ENCODE data around the gene EPB41. TPM values are rescaled to one million over a fixed set of nuclear protein-coding genes. Genes with fewer than 3 reads are reported as not detected.

The EPB41 gene
- total and polyA plus RNA-seq, 9 donors, result 11.2 to 56.4 (median 29.9) TPM

DNA sequence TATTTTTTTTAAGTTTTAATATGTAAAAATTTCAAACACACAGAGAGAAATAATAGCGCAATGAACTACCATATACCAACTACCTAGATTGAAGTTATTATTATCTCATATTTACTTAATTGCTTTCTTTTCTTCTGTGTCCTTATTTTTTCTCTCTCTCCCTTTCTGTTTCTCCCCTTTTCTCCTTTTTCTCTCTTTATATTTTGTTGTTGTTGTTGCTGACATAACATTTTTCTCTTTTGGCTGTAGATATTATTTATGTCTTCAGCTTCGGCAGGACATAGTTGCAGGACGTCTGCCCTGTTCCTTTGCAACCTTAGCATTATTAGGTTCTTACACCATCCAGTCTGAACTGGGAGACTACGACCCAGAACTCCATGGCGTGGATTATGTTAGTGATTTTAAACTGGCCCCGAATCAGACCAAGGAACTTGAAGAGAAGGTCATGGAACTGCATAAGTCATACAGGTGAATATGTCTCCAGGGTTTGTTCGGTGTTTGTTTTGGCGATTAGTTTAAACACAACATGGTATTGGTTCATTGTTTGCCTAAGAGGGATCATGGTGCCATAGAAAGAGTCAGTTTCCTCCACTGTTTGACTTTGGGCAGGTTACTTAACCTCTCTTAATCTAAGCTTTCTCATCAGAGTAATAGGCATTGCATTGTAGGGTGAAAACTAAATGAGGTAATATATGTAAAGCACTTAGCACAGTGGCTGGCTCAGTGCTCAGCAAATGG, 103.8 kb downstream of the EPB41 start:
- no peaks in the 10 kb centered on the region for H3K9me3 ChIP-seq
- 83 to 86% (median 85%) methylated on average over 8 of the region's 8 CpGs for WGBS, 3 donors
- no peaks in the 10 kb centered on the region for H3K4me1 ChIP-seq (ENCODE audit: insufficient read depth)
- no peaks in the 10 kb centered on the region for H3K36me3 ChIP-seq
- no peaks in the 10 kb centered on the region for H3K27me3 ChIP-seq
- H3K27ac ChIP-seq, result no peak overlapping the region
- intact Hi-C loops (cut with DNase I), result no loop called here
- no peak overlapping the region for H3K4me3 ChIP-seq
- no peak for DNase-seq
- TF ChIP-seq EP300 (IDR thresholded peaks at IDR 0.05) (no peak), POLR2A (IDR thresholded peaks at IDR 0.05) (no peak)
- TF ChIP-seq, protein P1, sequence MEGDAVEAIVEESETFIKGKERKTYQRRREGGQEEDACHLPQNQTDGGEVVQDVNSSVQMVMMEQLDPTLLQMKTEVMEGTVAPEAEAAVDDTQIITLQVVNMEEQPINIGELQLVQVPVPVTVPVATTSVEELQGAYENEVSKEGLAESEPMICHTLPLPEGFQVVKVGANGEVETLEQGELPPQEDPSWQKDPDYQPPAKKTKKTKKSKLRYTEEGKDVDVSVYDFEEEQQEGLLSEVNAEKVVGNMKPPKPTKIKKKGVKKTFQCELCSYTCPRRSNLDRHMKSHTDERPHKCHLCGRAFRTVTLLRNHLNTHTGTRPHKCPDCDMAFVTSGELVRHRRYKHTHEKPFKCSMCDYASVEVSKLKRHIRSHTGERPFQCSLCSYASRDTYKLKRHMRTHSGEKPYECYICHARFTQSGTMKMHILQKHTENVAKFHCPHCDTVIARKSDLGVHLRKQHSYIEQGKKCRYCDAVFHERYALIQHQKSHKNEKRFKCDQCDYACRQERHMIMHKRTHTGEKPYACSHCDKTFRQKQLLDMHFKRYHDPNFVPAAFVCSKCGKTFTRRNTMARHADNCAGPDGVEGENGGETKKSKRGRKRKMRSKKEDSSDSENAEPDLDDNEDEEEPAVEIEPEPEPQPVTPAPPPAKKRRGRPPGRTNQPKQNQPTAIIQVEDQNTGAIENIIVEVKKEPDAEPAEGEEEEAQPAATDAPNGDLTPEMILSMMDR (IDR thresholded peaks at IDR 0.05), result no peak

DNA sequence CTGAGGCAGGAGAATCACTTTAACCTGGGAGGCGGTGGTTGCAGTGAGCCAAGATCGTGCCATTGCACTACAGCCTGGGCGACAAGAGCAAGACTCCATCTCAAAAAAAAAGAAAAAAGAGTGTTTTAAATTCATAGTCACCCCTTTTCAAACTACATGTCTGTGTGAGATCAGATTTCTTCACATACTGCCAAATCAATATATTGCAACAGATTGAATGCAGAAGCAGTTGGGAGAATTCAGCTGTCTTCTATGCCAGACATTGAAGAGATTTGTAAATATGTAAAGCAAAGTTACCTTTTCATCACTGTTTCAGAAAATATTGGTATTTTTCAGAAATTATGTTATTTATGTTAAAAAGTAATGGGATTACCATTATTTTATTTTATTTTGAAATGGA, 108.3 kb downstream of the EPB41 start:
- H3K9me3 ChIP-seq, result no peaks in the 10 kb centered on the region
- 97 to 98% (median 97%) methylated on average over 3 of the region's 3 CpGs for WGBS, 3 donors
- no peaks in the 10 kb centered on the region for H3K36me3 ChIP-seq
- intact Hi-C loops (cut with DNase I), result loop anchor here in 1 of 4 donors (10.0 kb wide), 1 partner anchor 172 kb away; no protein-coding TSS in a partner anchor
- H3K4me3 ChIP-seq, result no peak overlapping the region
- TF ChIP-seq POLR2A (IDR thresholded peaks at IDR 0.05) (no peak), EP300 (IDR thresholded peaks at IDR 0.05) (no peak)
- TF ChIP-seq, protein P1 (IDR thresholded peaks at IDR 0.05), result no peak
- no peaks in the 10 kb centered on the region for H3K27me3 ChIP-seq
- no peaks in the 10 kb centered on the region for H3K4me1 ChIP-seq (ENCODE audit: insufficient read depth)
- no peak overlapping the region for H3K27ac ChIP-seq
- DNase-seq, result no peak

DNA sequence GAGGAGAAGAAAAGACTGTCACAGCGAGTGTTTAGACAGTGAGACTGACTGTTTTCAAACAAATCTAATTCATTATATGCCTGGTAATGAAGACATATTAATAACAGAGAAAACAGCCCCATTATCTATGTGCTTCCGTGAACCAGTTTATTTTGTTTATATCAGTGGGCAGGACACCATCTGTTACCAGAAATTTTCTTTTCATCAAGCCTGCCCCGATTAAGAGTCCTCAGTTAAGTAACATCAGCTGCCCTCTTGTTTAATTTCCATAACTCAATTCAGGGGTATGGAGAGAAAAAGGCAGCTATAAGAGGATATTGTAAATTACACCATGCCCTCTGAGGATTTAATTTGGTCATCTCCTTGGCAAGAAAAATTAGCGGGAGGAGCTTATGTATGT, 115.3 kb downstream of the EPB41 start:
- WGBS, 3 donors, result 42 to 68% (median 52%) methylated on average over 4 of the region's 4 CpGs
- no peak for DNase-seq
- no peaks in the 10 kb centered on the region for H3K36me3 ChIP-seq

DNA sequence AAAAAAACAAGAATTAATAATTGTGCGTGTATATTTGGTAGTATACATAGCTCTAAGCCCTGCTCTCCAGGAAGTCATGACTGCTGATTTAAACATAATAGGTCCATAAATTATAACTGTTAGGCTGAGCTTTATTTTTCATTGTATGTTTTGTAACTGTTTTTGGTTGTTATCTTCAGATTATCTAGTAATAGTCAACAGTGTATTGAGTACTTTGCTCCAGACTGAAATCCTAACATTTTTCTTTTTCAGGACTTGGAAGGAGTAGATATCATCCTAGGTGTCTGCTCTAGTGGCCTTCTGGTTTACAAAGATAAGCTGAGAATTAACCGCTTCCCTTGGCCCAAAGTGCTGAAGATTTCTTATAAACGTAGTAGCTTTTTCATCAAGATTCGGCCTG, 118.5 kb downstream of the EPB41 start:
- H3K27ac ChIP-seq, result no peak overlapping the region
- TF ChIP-seq, protein P1 (IDR thresholded peaks at IDR 0.05), result no peak
- TF ChIP-seq POLR2A (IDR thresholded peaks at IDR 0.05), result no peak
- H3K36me3 ChIP-seq, result no peaks in the 10 kb centered on the region
- no peak overlapping the region for H3K4me3 ChIP-seq
- no peak for DNase-seq
- H3K9me3 ChIP-seq, result no peaks in the 10 kb centered on the region
- no peaks in the 10 kb centered on the region for H3K4me1 ChIP-seq (ENCODE audit: insufficient read depth)
- intact Hi-C loops (cut with DNase I), result loop anchor here in 3 of 4 donors (5.0 to 10.0 kb wide), 4 partner anchors 141 to 172 kb away; no protein-coding TSS in a partner anchor
- no peaks in the 10 kb centered on the region for H3K27me3 ChIP-seq
- WGBS, 3 donors, result 82 to 83% (median 83%) methylated on average over 4 of the region's 4 CpGs

More for the DNA sequence above, 115.3 kb downstream of the EPB41 start:
- intact Hi-C loops (cut with DNase I), result loop anchor here (2.0 to 10.0 kb wide), 6 partner anchors 137 to 175 kb away; no protein-coding TSS in a partner anchor
- Histone ChIP-seq H3K4me3 (no peak overlapping the region), H3K27ac (no peak overlapping the region), H3K27me3 (no peaks in the 10 kb centered on the region), H3K4me1 (ENCODE audit: insufficient read depth) (no peaks in the 10 kb centered on the region), H3K9me3 (no peaks in the 10 kb centered on the region)
- TF ChIP-seq, protein P1 (IDR thresholded peaks at IDR 0.05), result no peak
- no peak for TF ChIP-seq EP300 (IDR thresholded peaks at IDR 0.05)
- TF ChIP-seq POLR2A (IDR thresholded peaks at IDR 0.05), result no peak

Data from ovary (tissue), 9 donors.